HUDEP-2 (cell line): Measurements from ENCODE around the gene CCNL2.
A peak's percentile ranks its signal among the peaks of the same experiment; 100 is the strongest.

Experiments
- DNase-seq, 76 experiments: peaks; one replicate each; lab custom pipeline; 2025; ENCODE audit not compliant: unreplicated experiment in 76 of 76; lab: John Stamatoyannopoulos, UW

Gene CCNL2

GRCh38 chr1:1359664-1360468, 39.3 kb downstream of the CCNL2 start:
- DNase-seq, result no peak

GRCh38 chr1:1359308-1359663, 39.8 kb downstream of the CCNL2 start:
- DNase-seq, result no peak

- DNase-seq, result peak in 2 of 76 experiments; percentile 26 to 28
Measured at GRCh38 chr1:1358433-1359271, 40.5 kb downstream of the CCNL2 start, which contains the start of gene MXRA8. Gene MXRA8, minus strand, starts transcription at chr1:1358555. Its CDS starts 51 bp downstream, at chr1:1358504.

GRCh38 chr1:1357871-1358432, 41.2 kb downstream of the CCNL2 start:
- no peak for DNase-seq

- peak in 1 of 76 experiments; percentile 16 for DNase-seq
Measured at GRCh38 chr1:1356796-1357401, 42.2 kb downstream of the CCNL2 start.

- no peak for DNase-seq
Measured at GRCh38 chr1:1356166-1356795, 42.9 kb downstream of the CCNL2 start.

GRCh38 chr1:1355416-1355815, 43.7 kb downstream of the CCNL2 start:
- DNase-seq, result peak in 5 of 76 experiments; percentile 20 to 42 (median 29)

GRCh38 chr1:1354271-1355247, 44.6 kb downstream of the CCNL2 start:
- DNase-seq, result no peak

GRCh38 chr1:1353389-1354151, 45.6 kb downstream of the CCNL2 start:
- no peak for DNase-seq

- DNase-seq, result no peak
Measured at GRCh38 chr1:1352786-1353388, 46.2 kb downstream of the CCNL2 start.

- DNase-seq, result no peak
Measured at GRCh38 chr1:1351511-1352427, 47.4 kb downstream of the CCNL2 start.

- peak in 47 of 76 experiments; percentile 11 to 62 (median 37) for DNase-seq
Measured at GRCh38 chr1:1349256-1350012, 49.7 kb downstream of the CCNL2 start, which contains the start of gene DVL1. Gene DVL1, minus strand, starts transcription at chr1:1349418. Its CDS starts 353 bp downstream, at chr1:1349065.

- DNase-seq, result peak in 4 of 76 experiments; percentile 17 to 43 (median 28)
Measured at GRCh38 chr1:1348420-1349255, 50.5 kb downstream of the CCNL2 start.

GRCh38 chr1:1347663-1348419, 51.3 kb downstream of the CCNL2 start:
- peak in 69 of 76 experiments; percentile 23 to 76 (median 57) for DNase-seq
